Measurements from ENCODE around the gene CELA1.
A peak's percentile ranks its signal among the peaks of the same experiment; 100 is the strongest.
"Not testable (repeated sequence)": the region's sequence is repeated elsewhere in the genome, so short reads cannot be mapped to it uniquely, and the experiment has no call there.

Gene CELA1

GRCh38 chr12:51343201-51343600 lies 3.3 kb downstream of the CELA1 start:
- no peak for DNase-seq (ENCODE audit: low read depth)

- no peak for DNase-seq (ENCODE audit: low read depth)
These were observed 4.1 kb downstream of the CELA1 start for GRCh38 chr12:51342416-51342815.

GRCh38 chr12:51341251-51342007 lies 5.0 kb downstream of the CELA1 start:
- DNase-seq (ENCODE audit: low read depth) = peak; percentile 58

GRCh38 chr12:51339750-51340149 lies 6.7 kb downstream of the CELA1 start:
- no peak for DNase-seq (ENCODE audit: low read depth)

- not testable (repeated sequence) for DNase-seq (ENCODE audit: low read depth)
These were observed 9.1 kb downstream of the CELA1 start for GRCh38 chr12:51337336-51337735.

- no peak for DNase-seq (ENCODE audit: low read depth)
These were observed 10.5 kb downstream of the CELA1 start for GRCh38 chr12:51335931-51336330.

GRCh38 chr12:51334764-51335163 lies 11.7 kb downstream of the CELA1 start:
- DNase-seq (ENCODE audit: low read depth) = no peak

GRCh38 chr12:51333536-51333935 lies 12.9 kb downstream of the CELA1 start:
- DNase-seq (ENCODE audit: low read depth) = no peak

- DNase-seq (ENCODE audit: low read depth) = no peak
These were observed 16.3 kb downstream of the CELA1 start for GRCh38 chr12:51330186-51330585.

GRCh38 chr12:51329742-51330141 lies 16.7 kb downstream of the CELA1 start:
- DNase-seq (ENCODE audit: low read depth) = no peak

- no peak for DNase-seq (ENCODE audit: low read depth)
These were observed 17.9 kb downstream of the CELA1 start for GRCh38 chr12:51328587-51328986.

GRCh38 chr12:51326698-51327439 lies 19.6 kb downstream of the CELA1 start:
- DNase-seq (ENCODE audit: low read depth) = no peak

GRCh38 chr12:51324953-51325352 lies 21.5 kb downstream of the CELA1 start:
- no peak for DNase-seq (ENCODE audit: low read depth)

- peak; percentile 67 for DNase-seq (ENCODE audit: low read depth)
These were observed 22.2 kb downstream of the CELA1 start, which contains the start of gene BIN2 for GRCh38 chr12:51323966-51324895. Gene BIN2, minus strand, starts transcription at chr12:51324174. Its CDS starts 72 bp downstream, at chr12:51324102.

GRCh38 chr12:51323317-51323960 lies 23.0 kb downstream of the CELA1 start:
- DNase-seq (ENCODE audit: low read depth) = no peak

- DNase-seq (ENCODE audit: low read depth) = no peak
These were observed 24.0 kb downstream of the CELA1 start for GRCh38 chr12:51322452-51322851.

- no peak for DNase-seq (ENCODE audit: low read depth)
These were observed 24.6 kb downstream of the CELA1 start for GRCh38 chr12:51321882-51322281.

GRCh38 chr12:51320695-51321320 lies 25.7 kb downstream of the CELA1 start:
- DNase-seq (ENCODE audit: low read depth) = no peak

- no peak for DNase-seq (ENCODE audit: low read depth)
These were observed 26.2 kb downstream of the CELA1 start for GRCh38 chr12:51320311-51320694.

- DNase-seq (ENCODE audit: low read depth) = no peak
These were observed 27.5 kb downstream of the CELA1 start for GRCh38 chr12:51318846-51319599.

Measured in activated gamma-delta T cell treated with anti-CD3 and anti-CD28 coated beads, Interleukin-2, amount 50 U/mL, for 16 hours (primary cell).